IMR-90 (cell line): ENCODE measurements around the gene ANO2.

Experiments used
- POLR2A ChIP-seq: IDR thresholded peaks from 2 replicates; pipeline ENCODE4 v1.6.1; 2012; ENCODE audit warnings: mild to moderate bottlenecking, low read depth, low read length
- RAD21 ChIP-seq: IDR thresholded peaks from 2 replicates; pipeline ENCODE4 v1.6.1; 2012; ENCODE audit warnings: low read length, improper control_type of control experiment

GRCh38 chr12:5771756-5772155 is 173.3 kb downstream of the ANO2 start:
- no peak for TF ChIP-seq POLR2A
- no peak for TF ChIP-seq RAD21
